Vagina (tissue), 2 donors: ENCODE measurements around the gene CDH13. TPM values are rescaled to one million over a fixed set of nuclear protein-coding genes. Genes with fewer than 3 reads are reported as not detected.

Experiments
- DNase-seq, 2 donors: peaks; one replicate each; pipeline ENCODE4 v3.0.0-alpha.2; 2017; ENCODE audit errors: extremely low spot score in 2 of 2
- H3K27ac ChIP-seq: fragments of 200-600 bp; sonication (generic); one replicate; pipeline ENCODE4 v1.5.1; 2019
- H3K27me3 ChIP-seq: fragments of 200-600 bp; sonication (generic); one replicate; pipeline ENCODE4 v1.5.1; 2019
- H3K36me3 ChIP-seq, 2 donors: fragments of 200-600 bp; sonication (generic); one replicate each; pipeline ENCODE4 v1.5.1; 2017 to 2019
- H3K4me1 ChIP-seq: fragments of 200-600 bp; sonication (generic); one replicate; pipeline ENCODE4 v1.5.1; 2019
- H3K4me3 ChIP-seq, 2 donors: fragments of 200-600 bp; sonication (generic); 1 replicate in 1 of 2; 2 replicates in 1 of 2; pipeline ENCODE4 v1.5.1; 2016 to 2019
- H3K9me3 ChIP-seq: fragments of 200-600 bp; sonication (generic); one replicate; pipeline ENCODE4 v1.5.1; 2019
- CTCF ChIP-seq, 3 experiments: fragments of 450-650 bp in 2 of 3; fragments of 200-600 bp in 1 of 3; sonication (generic) in 1 of 3; IDR thresholded peaks; one replicate each; pipeline ENCODE4 v1.5.1; 2017 to 2019; ENCODE audit warnings: antibody characterized with exemption in 3 of 3, mild to moderate bottlenecking in 2 of 3, moderate library complexity in 2 of 3
- POLR2A ChIP-seq, 2 donors: fragments of 450-650 bp; IDR thresholded peaks; one replicate each; pipeline ENCODE4 v1.6.1; 2017; ENCODE audit warnings: antibody characterized with exemption in 2 of 2, mild to moderate bottlenecking in 2 of 2, moderate library complexity in 2 of 2
- POLR2AphosphoS5 ChIP-seq, 2 donors: sonication (generic); formaldehyde crosslinking; IDR thresholded peaks; one replicate each; pipeline ENCODE4 v1.9.0; 2017; ENCODE audit warnings: antibody characterized with exemption in 2 of 2, mild to moderate bottlenecking in 2 of 2, low read depth in 1 of 2; ENCODE audit not compliant: insufficient read depth in 1 of 2
- intact Hi-C: fragments of 100-400 bp; cut with DNase I; formaldehyde crosslinking; loops from one replicate; pipeline ENCODE4 v1.15.1; 2023
- total RNA-seq: library from RNA; depleted of rRNA; stranded (reverse); fragments of >200 nt; gene quantifications from one replicate; pipeline ENCODE4 v1.2.3, GENCODE V29; 2016

The CDH13 gene
- total RNA-seq, 1 donor from 2014 or later, result 123 TPM

- H3K4me3 ChIP-seq, result no peak overlapping the region
- no peak overlapping the region for H3K27ac ChIP-seq
- H3K27me3 ChIP-seq, result no peaks in the 10 kb centered on the region
- DNase-seq, result no peak
- no peaks in the 10 kb centered on the region for H3K4me1 ChIP-seq
- no peaks in the 10 kb centered on the region for H3K9me3 ChIP-seq
- TF ChIP-seq POLR2AphosphoS5 (IDR thresholded peaks at IDR 0.05; ENCODE audit: insufficient read depth in 1 of 2, low read depth in 1 of 2) (no peak), CTCF (IDR thresholded peaks at IDR 0.05) (no peak), POLR2A (IDR thresholded peaks at IDR 0.05) (no peak)
- no peaks in the 10 kb centered on the region for H3K36me3 ChIP-seq
- intact Hi-C loops, result no loop called here
These were observed 431.6 kb downstream of the CDH13 start for GRCh38 chr16:83058376-83058775.

- intact Hi-C loops, result no loop called here
- TF ChIP-seq POLR2A (IDR thresholded peaks at IDR 0.05) (no peak), CTCF (IDR thresholded peaks at IDR 0.05) (no peak), POLR2AphosphoS5 (IDR thresholded peaks at IDR 0.05; ENCODE audit: insufficient read depth in 1 of 2, low read depth in 1 of 2) (no peak)
These were observed 432.5 kb downstream of the CDH13 start for GRCh38 chr16:83059237-83059636.

GRCh38 chr16:83066011-83066410, 439.2 kb downstream of the CDH13 start:
- no peaks in the 10 kb centered on the region for H3K36me3 ChIP-seq
- H3K9me3 ChIP-seq, result no peaks in the 10 kb centered on the region
- TF ChIP-seq POLR2A (IDR thresholded peaks at IDR 0.05) (no peak), CTCF (IDR thresholded peaks at IDR 0.05) (no peak), POLR2AphosphoS5 (IDR thresholded peaks at IDR 0.05; ENCODE audit: insufficient read depth in 1 of 2, low read depth in 1 of 2) (no peak)
- H3K27ac ChIP-seq, result no peak overlapping the region
- peaks cover 12% of the 10 kb centered on the region for H3K4me1 ChIP-seq
- H3K27me3 ChIP-seq, result no peaks in the 10 kb centered on the region
- no peak for DNase-seq
- intact Hi-C loops, result no loop called here
- no peak overlapping the region for H3K4me3 ChIP-seq

More at GRCh38 chr16:83059237-83059636, 432.5 kb downstream of the CDH13 start:
- no peaks in the 10 kb centered on the region for H3K4me1 ChIP-seq
- H3K4me3 ChIP-seq, result no peak overlapping the region
- no peaks in the 10 kb centered on the region for H3K36me3 ChIP-seq
- DNase-seq, result no peak
- H3K27me3 ChIP-seq, result no peaks in the 10 kb centered on the region
- no peak overlapping the region for H3K27ac ChIP-seq
- no peaks in the 10 kb centered on the region for H3K9me3 ChIP-seq

- Histone ChIP-seq H3K27me3 (no peaks in the 10 kb centered on the region), H3K4me1 (peaks cover 12% of the 10 kb centered on the region), H3K9me3 (no peaks in the 10 kb centered on the region), H3K4me3 (no peak overlapping the region), H3K27ac (no peak overlapping the region), H3K36me3 (no peaks in the 10 kb centered on the region)
- TF ChIP-seq CTCF (IDR thresholded peaks at IDR 0.05) (no peak), POLR2AphosphoS5 (IDR thresholded peaks at IDR 0.05; ENCODE audit: insufficient read depth in 1 of 2, low read depth in 1 of 2) (no peak), POLR2A (IDR thresholded peaks at IDR 0.05) (no peak)
- no peak for DNase-seq
- intact Hi-C loops, result no loop called here
These were observed 440.1 kb downstream of the CDH13 start for GRCh38 chr16:83066881-83067280.

- no peaks in the 10 kb centered on the region for H3K36me3 ChIP-seq
- no peak for DNase-seq
- TF ChIP-seq CTCF (IDR thresholded peaks at IDR 0.05) (no peak), POLR2AphosphoS5 (IDR thresholded peaks at IDR 0.05; ENCODE audit: insufficient read depth in 1 of 2, low read depth in 1 of 2) (no peak), POLR2A (IDR thresholded peaks at IDR 0.05) (no peak)
- H3K27ac ChIP-seq, result no peak overlapping the region
- H3K27me3 ChIP-seq, result no peaks in the 10 kb centered on the region
- H3K9me3 ChIP-seq, result no peaks in the 10 kb centered on the region
- peaks cover 12% of the 10 kb centered on the region for H3K4me1 ChIP-seq
- H3K4me3 ChIP-seq, result no peak overlapping the region
- intact Hi-C loops, result no loop called here
These were observed 441.9 kb downstream of the CDH13 start for GRCh38 chr16:83068686-83069085.
